Smooth muscle cell (in vitro differentiated cells): ENCODE data around the gene TMEM256. TPM values are rescaled to one million over a fixed set of nuclear protein-coding genes. Genes with fewer than 3 reads are reported as not detected.

ENCODE experiments used
- DNase-seq: peaks from one replicate; lab custom pipeline; 2025; ENCODE audit not compliant: unreplicated experiment; lab: John Stamatoyannopoulos, UW
- H2AFZ ChIP-seq: fragments of 200-600 bp; sonication (generic); 2 replicates; pipeline ENCODE4 v1.6.0; 2016; ENCODE audit warnings: antibody characterized with exemption, low read depth, mild to moderate bottlenecking
- H3F3A ChIP-seq: fragments of 200-600 bp; sonication (generic); 2 replicates; pipeline ENCODE4 v1.6.0; 2017; ENCODE audit warnings: antibody characterized with exemption, low read depth
- H3K27ac ChIP-seq: fragments of 200-600 bp; sonication (generic); 2 replicates; pipeline ENCODE4 v1.5.1; 2016; ENCODE audit warnings: low read depth, mild to moderate bottlenecking
- H3K27me3 ChIP-seq: fragments of 200-600 bp; sonication (generic); 2 replicates; pipeline ENCODE4 v1.6.1; 2016; ENCODE audit warnings: low read depth, mild to moderate bottlenecking
- H3K36me3 ChIP-seq: fragments of 200-600 bp; sonication (generic); 2 replicates; pipeline ENCODE4 v1.5.1; 2016; ENCODE audit warnings: low read depth
- H3K4me1 ChIP-seq: fragments of 200-600 bp; sonication (generic); 2 replicates; pipeline ENCODE4 v1.5.1; 2016; ENCODE audit warnings: low read depth
- H3K4me2 ChIP-seq: fragments of 200-600 bp; sonication (generic); 2 replicates; pipeline ENCODE4 v1.6.0; 2016; ENCODE audit warnings: mild to moderate bottlenecking
- H3K4me3 ChIP-seq: fragments of 200-600 bp; sonication (generic); 2 replicates; pipeline ENCODE4 v1.5.1; 2016; ENCODE audit warnings: mild to moderate bottlenecking
- H3K79me2 ChIP-seq: fragments of 200-600 bp; sonication (generic); 2 replicates; pipeline ENCODE4 v1.6.0; 2016; ENCODE audit warnings: low read depth, mild to moderate bottlenecking
- H3K9ac ChIP-seq: fragments of 200-600 bp; sonication (generic); 2 replicates; pipeline ENCODE4 v1.6.0; 2016; ENCODE audit warnings: low read depth
- H3K9me3 ChIP-seq: fragments of 200-600 bp; sonication (generic); replicated peaks from 2 replicates; pipeline ENCODE4 v1.5.1; 2016; ENCODE audit warnings: low read depth
- H4K20me1 ChIP-seq: fragments of 200-600 bp; sonication (generic); 2 replicates; pipeline ENCODE4 v1.6.0; 2016; ENCODE audit warnings: low read depth
- CTCF ChIP-seq: fragments of 200-600 bp; sonication (generic); IDR thresholded peaks from 2 replicates; pipeline ENCODE4 v1.5.1; 2017; ENCODE audit warnings: borderline replicate concordance, mild to moderate bottlenecking, antibody characterized with exemption; ENCODE audit not compliant: insufficient read depth, poor library complexity, severe bottlenecking
- WGBS: methylation state at CpG from one replicate; pipeline ENCODE4 v1.1.7; 2016; ENCODE audit warnings: low lambda C conversion rate; 5-methylcytosine and 5-hydroxymethylcytosine counted together
- polyA plus RNA-seq: library from polyadenylated mRNA; unstranded; fragments of >200 nt; fragmentation: Nextera tagmentation; extraction: Ambion mirVana; gene quantifications from 2 replicates; pipeline ENCODE4 v1.2.1, GENCODE V29; 2016
- total RNA-seq: library from RNA; depleted of rRNA; stranded (reverse); fragments of >200 nt; gene quantifications from 2 replicates; pipeline ENCODE4 v1.2.3, GENCODE V29; 2014

The TMEM256 gene
- total and polyA plus RNA-seq, 2 experiments from 2014 or later: 87.9 to 133 TPM

DNA sequence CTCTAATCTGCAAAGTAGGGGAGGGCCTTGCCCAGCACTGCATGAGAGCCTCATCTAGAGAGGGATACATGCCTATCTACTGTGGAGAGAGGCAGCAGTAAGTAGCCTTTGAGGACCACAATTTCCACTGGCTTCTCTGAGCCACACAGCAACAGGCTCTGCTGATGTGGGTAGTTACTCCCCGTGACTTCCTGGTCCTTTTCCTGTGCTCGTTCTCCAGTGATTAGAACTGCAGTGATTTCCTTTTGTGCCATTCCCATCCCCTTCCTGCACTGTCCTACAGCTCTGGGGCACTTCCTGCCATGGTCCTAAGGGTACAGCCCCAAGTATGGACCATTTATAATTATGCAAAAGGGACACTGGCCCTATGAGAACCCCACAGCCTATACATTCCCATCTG, 12.6 kb downstream of the TMEM256 start:
- Histone ChIP-seq H3K79me2 (no peaks in the 10 kb centered on the region), H3K27ac (no peak overlapping the region), H3F3A (peaks cover 4% of the 10 kb centered on the region), H4K20me1 (peaks cover 23% of the 10 kb centered on the region), H3K36me3 (no peaks in the 10 kb centered on the region), H2AFZ (no peak overlapping the region), H3K9ac (no peak overlapping the region), H3K4me2 (no peak overlapping the region), H3K9me3 (no peaks in the 10 kb centered on the region), H3K27me3 (no peaks in the 10 kb centered on the region), H3K4me1 (peaks cover 9% of the 10 kb centered on the region), H3K4me3 (no peak overlapping the region)
- TF ChIP-seq CTCF: no peak
- 77% methylated on average over 2 of the region's 2 CpGs for WGBS
- DNase-seq: no peak

DNA sequence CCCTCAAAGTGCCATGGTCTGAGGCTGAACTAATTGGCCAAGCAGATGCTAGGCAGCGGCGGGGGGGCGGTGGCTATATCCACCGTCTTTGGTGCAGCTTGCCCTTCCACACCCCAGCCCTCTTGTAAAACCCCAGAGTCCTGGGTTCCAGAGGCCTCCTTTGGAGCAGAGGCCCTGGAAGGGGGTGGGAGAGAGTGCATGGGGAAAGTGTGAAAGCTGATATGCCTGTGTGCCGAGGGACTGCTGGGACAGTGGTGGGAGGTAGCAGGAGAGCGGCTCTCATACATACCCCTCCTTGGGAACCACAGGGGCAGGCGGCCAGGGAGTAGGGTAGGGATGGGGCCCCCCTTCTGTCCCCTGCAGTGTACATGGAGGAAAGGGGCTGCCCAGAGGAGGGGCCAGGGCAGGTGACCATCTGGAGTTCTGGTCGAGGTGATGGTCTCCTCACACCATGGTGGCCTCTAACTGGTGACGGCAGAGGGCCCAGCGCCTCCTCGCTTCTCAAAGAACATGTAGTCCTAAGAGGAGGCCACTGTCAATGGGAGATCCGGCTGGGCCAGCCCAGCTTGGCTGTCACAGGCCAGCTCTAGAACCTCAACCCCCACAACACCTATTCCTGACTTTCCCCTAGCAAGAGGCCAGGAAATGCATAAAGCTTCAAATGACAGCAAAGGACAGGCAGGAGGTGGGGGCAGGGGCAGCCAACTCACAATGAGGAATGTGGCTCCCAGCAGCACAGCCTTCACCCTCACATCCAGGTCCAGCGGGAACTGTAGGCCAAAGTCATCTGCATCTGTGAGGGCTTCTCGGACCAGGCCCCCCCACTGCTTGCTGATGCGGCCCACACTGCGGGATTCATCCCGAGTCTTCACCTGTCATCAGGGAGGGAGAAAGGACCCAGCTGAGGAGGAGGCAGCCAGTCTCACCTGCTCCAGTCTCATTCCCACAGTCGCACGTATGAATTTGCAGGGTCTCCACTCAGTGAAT, 13.7 kb downstream of the TMEM256 start:
- H3K36me3 ChIP-seq: no peaks in the 10 kb centered on the region
- no peak for TF ChIP-seq CTCF
- H3K27me3 ChIP-seq: no peaks in the 10 kb centered on the region
- peaks cover 9% of the 10 kb centered on the region for H3K4me1 ChIP-seq
- H3K4me3 ChIP-seq: no peak overlapping the region
- H3K4me2 ChIP-seq: no peak overlapping the region
- H3F3A ChIP-seq: peaks cover 11% of the 10 kb centered on the region
- peaks cover 23% of the 10 kb centered on the region for H4K20me1 ChIP-seq
- H2AFZ ChIP-seq: no peak overlapping the region
- H3K9ac ChIP-seq: no peak overlapping the region
- no peaks in the 10 kb centered on the region for H3K9me3 ChIP-seq
- H3K79me2 ChIP-seq: no peaks in the 10 kb centered on the region
- H3K27ac ChIP-seq: no peak overlapping the region
- WGBS: 93% methylated on average over 19 of the region's 19 CpGs
- no peak for DNase-seq

DNA sequence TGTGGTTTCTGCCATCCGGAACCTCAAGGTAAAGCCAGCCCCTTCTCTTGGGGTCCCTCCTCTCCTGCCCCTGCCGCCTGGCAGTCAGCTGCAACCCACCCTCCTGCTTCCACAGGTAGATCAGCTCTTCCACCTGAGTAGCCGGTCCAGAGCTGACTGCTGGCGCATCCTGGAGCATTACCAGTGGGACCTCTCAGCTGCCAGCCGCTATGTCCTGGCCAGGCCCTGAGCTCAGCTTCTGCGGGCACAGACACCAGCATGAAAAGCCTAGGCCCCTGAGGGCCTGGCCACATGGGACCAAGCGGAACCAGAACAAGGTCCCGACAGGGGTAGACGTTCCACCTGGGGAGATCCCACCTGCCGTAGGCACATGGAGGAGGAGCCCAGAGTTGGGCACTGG, 15.0 kb downstream of the TMEM256 start:
- no peak for DNase-seq
- Histone ChIP-seq H3F3A (peaks cover 6% of the 10 kb centered on the region), H3K4me2 (no peak overlapping the region), H3K9me3 (no peaks in the 10 kb centered on the region), H2AFZ (no peak overlapping the region), H3K36me3 (no peaks in the 10 kb centered on the region), H3K27me3 (no peaks in the 10 kb centered on the region), H3K4me3 (no peak overlapping the region), H3K9ac (no peak overlapping the region), H3K4me1 (peaks cover 14% of the 10 kb centered on the region), H3K79me2 (no peaks in the 10 kb centered on the region), H4K20me1 (peaks cover 23% of the 10 kb centered on the region), H3K27ac (no peak overlapping the region)
- no peak for TF ChIP-seq CTCF
- WGBS: 99% methylated on average over 10 of the region's 10 CpGs
